ENCODE data around the gene RTN1. TPM values are rescaled to one million over a fixed set of nuclear protein-coding genes. Genes with fewer than 3 reads are reported as not detected.

Gene RTN1
- polyA plus RNA-seq, 2 of the 4 experiments (the other 2 are of a cell fraction), result 0.09 TPM; not detected in 1

- H3K4me1 ChIP-seq, result no peaks in the 10 kb centered on the region
- H3K9me3 ChIP-seq, result no peaks in the 10 kb centered on the region
- no peak overlapping the region for H3K4me2 ChIP-seq
- H3K4me3 ChIP-seq, result no peak overlapping the region
- 52% methylated on average over 3 of the region's 3 CpGs for WGBS (ENCODE audit: missing lambda C conversion rate)
- POLR2A ChIA-PET, result no interaction called here
- H3K27ac ChIP-seq, result no peak overlapping the region
- ATAC-seq, result no peak
- CTCF ChIA-PET, result interaction anchor here (1.3 kb wide), 1 partner anchor 11 kb away, joined by 4 read pairs; the partner anchor contains the start of gene CCDC175
- FAIRE-seq, result no peak
- DNase-seq (ENCODE audit: low read depth in 1 of 2, low spot score in 1 of 2), result no peak
- TF ChIP-seq ZNF302 (CRISPR knock-in tag; IDR thresholded peaks at IDR 0.05) (no peak), MYC (IDR thresholded peaks at IDR 0.05; ENCODE audit: borderline replicate concordance, low read length) (no peak), RCOR1 (IDR thresholded peaks at IDR 0.05; ENCODE audit: low read depth, low read length) (no peak), JUNB (IDR thresholded peaks at IDR 0.05) (no peak), E2F6 (IDR thresholded peaks at IDR 0.05; ENCODE audit: borderline replicate concordance, low read depth) (no peak), KDM5A (IDR thresholded peaks at IDR 0.05) (no peak), CHD2 (IDR thresholded peaks at IDR 0.05; ENCODE audit: low read length, partially characterized antibody) (no peak)
Observed at GRCh38 chr14:59588101-59588500, 282.5 kb downstream of the RTN1 start.

- no peak overlapping the region for H3K27ac ChIP-seq
- no peaks in the 10 kb centered on the region for H3K4me1 ChIP-seq
- ATAC-seq, result no peak
- TF ChIP-seq JUNB (IDR thresholded peaks at IDR 0.05), result no peak
- TF ChIP-seq POLR2A (IDR thresholded peaks at IDR 0.05; ENCODE audit: low read length), result no peak
- no peak for TF ChIP-seq RAD21 (conservative IDR thresholded peaks at IDR 0.05 in 1 of 2, IDR thresholded peaks at IDR 0.05 in 1 of 2)
- TF ChIP-seq CHD4 (IDR thresholded peaks at IDR 0.05; ENCODE audit: borderline replicate concordance), result no peak
- no peak for TF ChIP-seq FOSL2 (IDR thresholded peaks at IDR 0.05)
- TF ChIP-seq FOSL2 (CRISPR knock-in tag; IDR thresholded peaks at IDR 0.05), result no peak
- TF ChIP-seq NR3C1 (IDR thresholded peaks at IDR 0.05), result no peak
- TF ChIP-seq TFCP2L1 (CRISPR knock-in tag; IDR thresholded peaks at IDR 0.05), result no peak
- no peak for TF ChIP-seq TP53 (CRISPR knock-in tag; IDR thresholded peaks at IDR 0.05)
- no peak for TF ChIP-seq FOSB (CRISPR knock-in tag; IDR thresholded peaks at IDR 0.05)
- TF ChIP-seq BCL3 (IDR thresholded peaks at IDR 0.05), result no peak
- no peak for TF ChIP-seq POLR2AphosphoS2 (conservative IDR thresholded peaks at IDR 0.05; ENCODE audit: low read length)
- no peak for TF ChIP-seq NFE2L2 (conservative IDR thresholded peaks at IDR 0.05; ENCODE audit: low read length)
- TF ChIP-seq RCOR1 (IDR thresholded peaks at IDR 0.05; ENCODE audit: low read depth, low read length), result no peak
- no peak for TF ChIP-seq GATA3 (IDR thresholded peaks at IDR 0.05; ENCODE audit: borderline replicate concordance)
- TF ChIP-seq SREBF2 (IDR thresholded peaks at IDR 0.05), result no peak
- TF ChIP-seq PBX3 (IDR thresholded peaks at IDR 0.05), result no peak
- TF ChIP-seq RFX5 (IDR thresholded peaks at IDR 0.05), result no peak
- TF ChIP-seq HOXB13 (CRISPR knock-in tag; IDR thresholded peaks at IDR 0.05; ENCODE audit: low read depth), result no peak
- 82% methylated on average over 10 of the region's 10 CpGs for WGBS (ENCODE audit: missing lambda C conversion rate)
- CTCF ChIA-PET, result interaction anchor here (2.8 kb wide), 1 partner anchor 9 kb away, joined by 12 read pairs; the partner anchor contains the start of gene CCDC175
- no peak for DNase-seq (ENCODE audit: low read depth in 1 of 2, low spot score in 1 of 2)
- no peaks in the 10 kb centered on the region for H3K9me3 ChIP-seq
- POLR2A ChIA-PET, result no interaction called here
- no peak for FAIRE-seq
- H3K4me3 ChIP-seq, result no peak overlapping the region
- no peak overlapping the region for H3K4me2 ChIP-seq
Observed at GRCh38 chr14:59585891-59586554, 284.6 kb downstream of the RTN1 start.
